Measurements from ENCODE around the gene GABRB2.

Gene GABRB2

DNA sequence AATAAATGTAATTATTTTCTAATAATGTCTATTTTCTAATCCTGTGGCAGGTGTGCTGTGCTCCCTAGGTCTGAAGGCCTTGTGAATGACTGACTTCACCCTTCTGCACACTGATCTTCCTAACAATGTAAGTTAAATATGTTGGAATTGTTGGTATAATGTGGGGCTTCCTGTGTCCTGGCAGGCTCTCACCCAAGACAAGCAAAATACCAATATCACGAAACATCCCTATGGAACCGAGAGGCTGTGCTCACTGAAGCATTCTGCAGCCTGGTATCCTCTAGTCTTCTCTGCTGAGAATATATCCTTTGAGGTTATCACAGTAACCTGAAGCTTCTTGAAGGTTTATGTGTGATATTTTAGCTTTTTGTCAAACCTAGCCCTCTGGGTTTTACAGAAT is 159.4 kb downstream of the GABRB2 start:
- DNase-seq (ENCODE audit: low read depth) = no peak

DNA sequence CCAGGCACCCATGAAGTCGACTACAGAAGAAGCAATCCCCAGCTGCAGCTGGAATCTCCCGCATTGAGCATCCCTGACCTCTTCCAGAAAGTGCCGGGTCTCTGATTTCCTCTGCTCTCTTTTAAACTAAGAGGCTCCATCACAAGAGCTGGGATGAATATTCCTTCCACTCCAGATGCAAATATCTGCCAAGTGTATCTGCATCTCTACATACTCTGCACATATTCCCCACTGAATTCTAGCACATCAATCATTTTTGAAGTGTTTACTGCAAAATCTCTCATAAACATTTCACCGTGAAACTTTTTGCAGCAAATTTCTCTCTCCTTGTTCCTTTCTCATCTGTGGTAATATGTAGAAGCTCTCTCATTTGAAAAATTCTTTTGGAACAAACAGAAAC is 161.5 kb downstream of the GABRB2 start:
- DNase-seq (ENCODE audit: low read depth) = no peak

DNA sequence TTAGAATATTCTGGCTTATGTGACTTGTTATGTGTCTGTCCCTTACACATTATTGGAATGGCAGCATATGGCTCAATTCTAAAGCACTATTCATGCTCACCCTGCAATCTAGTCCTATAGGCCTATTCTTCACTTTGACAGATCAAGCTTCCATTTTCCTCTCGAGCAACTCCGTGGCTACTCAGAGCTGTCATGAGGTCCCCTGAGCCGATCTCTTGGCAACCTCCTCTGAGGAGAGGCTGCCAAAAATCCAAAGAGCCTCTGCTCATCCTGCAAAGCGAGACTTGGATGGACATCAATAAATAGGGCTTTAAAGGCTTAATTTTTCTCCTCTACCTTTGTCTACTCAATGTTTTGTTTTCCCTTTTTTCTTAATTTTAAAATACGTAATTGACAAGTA is 163.8 kb downstream of the GABRB2 start:
- no peak for DNase-seq (ENCODE audit: low read depth)

DNA sequence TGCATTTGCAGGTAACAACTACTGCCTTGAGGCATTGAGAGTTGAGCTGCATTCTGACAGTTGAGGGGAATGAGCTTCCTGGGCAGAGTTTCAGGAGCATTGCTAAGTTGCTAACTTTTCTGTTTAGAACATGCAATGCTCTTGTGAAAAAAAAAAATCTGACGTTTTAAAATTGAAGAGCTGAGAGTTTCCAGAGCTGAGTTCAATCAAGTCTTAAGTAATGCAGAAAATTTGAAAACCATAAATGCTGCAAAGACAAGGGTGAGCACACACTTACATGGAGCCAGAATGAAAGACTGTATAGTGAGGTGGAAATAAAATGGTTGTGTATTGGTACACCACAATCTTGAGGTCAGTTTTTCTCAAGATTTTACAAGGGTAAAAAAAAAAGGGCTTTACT is 166.0 kb downstream of the GABRB2 start:
- no peak for DNase-seq (ENCODE audit: low read depth)

DNA sequence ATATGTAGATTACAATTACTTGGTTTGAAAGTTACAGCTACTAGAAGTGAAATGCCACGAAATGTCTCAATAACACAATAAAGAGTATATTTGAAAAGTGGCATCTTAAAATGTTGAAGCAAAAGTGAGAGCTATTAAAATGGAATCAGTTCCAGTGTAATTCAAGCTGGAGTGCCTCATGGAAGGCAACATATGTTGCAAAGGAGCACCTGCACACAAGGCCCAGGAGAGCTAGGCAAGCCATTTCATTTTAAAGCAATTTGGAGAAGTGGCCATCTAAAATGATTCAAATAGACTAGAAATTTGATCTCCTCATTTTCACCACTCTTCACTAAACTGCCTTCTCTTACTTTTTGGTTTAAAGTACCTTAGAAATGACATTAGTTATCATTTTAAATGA is 167.8 kb downstream of the GABRB2 start:
- DNase-seq (ENCODE audit: low read depth) = no peak

DNA sequence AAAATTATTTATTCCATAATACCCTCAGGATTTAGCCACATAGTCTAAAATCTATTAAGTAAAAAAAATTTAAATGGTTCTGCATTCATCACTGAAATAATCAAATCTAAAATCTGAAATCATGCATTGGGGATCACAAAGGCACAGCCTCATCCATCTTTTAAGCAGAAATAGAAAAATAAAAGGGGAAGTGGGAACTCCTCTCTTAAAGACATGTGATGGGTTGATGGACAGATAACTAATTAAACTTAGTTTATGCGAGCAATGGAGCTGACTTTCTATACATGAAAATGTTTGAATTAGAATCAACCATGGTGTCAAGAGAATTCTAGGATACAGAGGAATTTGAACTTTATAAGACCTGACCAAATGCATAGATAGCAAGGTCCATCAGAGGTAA is 170.5 kb downstream of the GABRB2 start:
- DNase-seq (ENCODE audit: low read depth) = no peak

DNA sequence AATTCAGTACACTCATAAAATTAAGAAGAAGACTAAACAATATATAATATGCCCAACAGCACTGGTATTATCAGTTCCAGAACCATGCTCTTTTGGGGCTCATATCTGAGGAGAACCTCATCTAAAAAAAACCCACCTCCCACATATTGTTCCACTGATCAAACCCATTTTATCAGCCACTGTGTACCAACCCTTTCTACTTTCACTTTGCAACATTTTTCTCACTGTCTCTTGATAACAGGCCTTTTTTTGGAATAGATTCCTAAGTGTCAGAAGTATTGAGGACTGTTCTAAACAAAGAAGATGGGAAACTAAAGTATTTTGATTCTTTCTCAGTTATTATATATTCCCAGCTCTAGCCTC is 173.2 kb downstream of the GABRB2 start:
- DNase-seq (ENCODE audit: low read depth) = no peak

DNA sequence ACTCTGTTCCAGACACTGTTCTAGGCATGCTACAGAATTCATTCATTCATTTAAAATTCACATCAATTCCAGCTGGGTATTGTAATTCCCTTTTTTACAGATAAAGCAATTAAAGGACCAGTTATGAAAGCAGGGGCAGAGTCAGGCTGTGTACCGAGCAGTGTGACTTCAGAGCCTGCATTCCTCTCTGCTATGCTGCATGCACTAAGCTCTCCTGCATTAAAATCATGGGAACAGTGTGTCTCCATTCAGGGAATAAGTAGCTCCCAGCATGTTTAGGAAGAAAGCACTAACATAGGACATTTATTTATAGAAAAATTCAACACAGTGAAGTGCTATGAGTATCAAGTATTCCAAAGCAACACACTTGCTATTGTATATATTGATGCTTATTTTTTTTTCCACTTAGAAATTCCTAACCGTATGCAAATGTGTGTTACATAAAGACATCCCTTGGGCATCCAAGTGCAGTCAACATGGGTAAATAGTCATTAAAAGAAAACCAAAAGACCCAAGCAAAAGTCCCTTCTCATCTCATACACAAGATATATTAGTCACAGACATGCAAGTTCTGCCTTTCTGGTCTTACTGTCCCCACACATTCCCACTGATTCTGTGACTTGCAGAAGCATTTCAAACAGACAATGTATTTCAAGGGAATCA is 173.7 kb downstream of the GABRB2 start:
- no peak for DNase-seq (ENCODE audit: low read depth)

DNA sequence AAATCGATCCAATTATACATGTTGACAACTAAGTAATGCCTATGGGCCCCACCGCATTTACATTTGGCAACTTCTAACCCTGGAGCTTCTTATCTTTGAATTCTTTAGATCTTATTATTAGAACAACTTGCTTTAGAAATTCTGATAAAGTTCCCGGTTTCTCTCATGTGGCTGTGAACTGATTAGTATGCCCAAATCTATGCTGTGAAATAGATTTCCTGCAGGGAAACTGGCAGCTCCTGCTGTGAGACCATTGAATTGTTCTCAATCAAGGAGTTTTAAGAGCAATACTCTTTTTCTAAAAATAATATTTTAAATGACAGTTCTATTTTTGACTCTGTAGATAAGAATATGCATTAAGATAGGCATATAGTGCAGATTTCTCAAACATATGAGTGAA is 177.5 kb downstream of the GABRB2 start:
- no peak for DNase-seq (ENCODE audit: low read depth)

DNA sequence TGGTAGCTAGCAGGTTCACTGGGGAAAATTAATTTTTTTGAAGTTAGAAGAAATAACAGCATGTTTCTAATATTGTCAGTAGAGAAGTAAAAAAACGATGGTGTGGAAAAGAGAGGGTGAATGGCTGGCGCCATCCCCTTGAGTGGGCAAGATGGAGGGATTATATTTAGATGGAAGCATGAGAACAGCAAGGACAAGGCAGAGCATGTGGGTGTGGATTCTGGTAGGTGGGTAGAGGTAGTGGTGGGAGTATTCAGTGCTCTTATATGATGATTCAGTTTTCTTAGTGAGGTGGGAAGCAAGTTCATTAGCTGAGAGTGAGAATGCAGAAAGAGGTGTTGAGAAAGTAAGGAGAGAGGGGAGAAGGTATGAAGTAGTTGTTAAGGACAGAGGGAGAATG is 188.1 kb downstream of the GABRB2 start:
- no peak for DNase-seq (ENCODE audit: low read depth)

DNA sequence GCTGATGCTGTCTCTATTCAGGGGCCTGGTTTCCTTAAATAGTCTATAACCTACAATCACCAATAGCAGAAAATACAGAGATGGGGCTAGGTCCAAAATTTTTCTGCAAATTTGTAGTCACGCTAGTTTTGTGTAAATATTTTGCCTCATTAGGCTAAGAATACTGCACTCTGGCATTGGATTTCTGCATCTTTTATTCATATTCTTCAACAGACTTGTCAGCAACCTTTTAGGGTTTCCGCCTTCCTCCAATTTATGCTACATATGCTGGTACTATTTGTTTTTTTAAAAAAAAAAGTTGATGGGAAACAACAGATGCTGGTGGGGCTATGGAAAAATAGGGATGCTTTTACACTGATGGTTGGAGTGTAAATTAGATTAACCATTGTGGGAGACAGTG is 202.3 kb downstream of the GABRB2 start:
- DNase-seq (ENCODE audit: low read depth) = no peak

DNA sequence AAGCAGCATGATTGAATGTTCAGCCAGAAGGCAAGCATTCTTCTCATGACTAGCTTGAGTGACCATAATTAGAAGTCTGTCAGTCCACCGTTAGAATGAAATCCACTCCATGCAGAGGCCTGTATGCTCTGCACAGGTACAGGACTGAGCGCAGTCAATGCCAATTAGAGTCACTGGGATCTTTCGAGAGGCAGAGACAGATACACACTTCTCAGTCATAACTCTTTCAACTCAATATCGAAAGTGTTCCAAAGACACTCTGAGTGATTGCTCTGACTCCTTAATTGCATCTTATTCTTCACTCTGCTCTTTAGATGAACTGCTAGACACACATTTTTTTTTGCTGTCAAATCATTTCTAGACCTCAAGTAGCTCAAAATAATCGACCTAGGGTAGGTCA is 203.6 kb downstream of the GABRB2 start:
- no peak for DNase-seq (ENCODE audit: low read depth)

DNA sequence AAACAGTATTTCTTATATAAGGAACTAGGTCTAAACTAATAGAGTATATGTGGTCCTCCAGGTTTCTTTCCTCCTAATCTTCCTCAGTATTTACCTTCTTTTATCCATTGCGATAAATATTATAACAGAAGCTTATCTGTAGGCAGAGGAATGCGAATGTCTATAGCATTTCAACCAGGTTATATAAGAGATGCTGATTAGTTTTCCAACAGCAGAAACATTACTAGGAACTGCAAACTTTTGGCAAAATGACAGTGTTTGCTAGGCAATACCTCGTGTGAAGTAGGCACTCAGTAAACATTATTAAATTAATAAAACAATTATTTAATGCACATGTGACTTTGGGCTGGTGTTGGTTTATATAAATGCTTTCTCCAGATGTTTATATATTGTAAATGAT is 206.5 kb downstream of the GABRB2 start:
- DNase-seq (ENCODE audit: low read depth) = no peak

DNA sequence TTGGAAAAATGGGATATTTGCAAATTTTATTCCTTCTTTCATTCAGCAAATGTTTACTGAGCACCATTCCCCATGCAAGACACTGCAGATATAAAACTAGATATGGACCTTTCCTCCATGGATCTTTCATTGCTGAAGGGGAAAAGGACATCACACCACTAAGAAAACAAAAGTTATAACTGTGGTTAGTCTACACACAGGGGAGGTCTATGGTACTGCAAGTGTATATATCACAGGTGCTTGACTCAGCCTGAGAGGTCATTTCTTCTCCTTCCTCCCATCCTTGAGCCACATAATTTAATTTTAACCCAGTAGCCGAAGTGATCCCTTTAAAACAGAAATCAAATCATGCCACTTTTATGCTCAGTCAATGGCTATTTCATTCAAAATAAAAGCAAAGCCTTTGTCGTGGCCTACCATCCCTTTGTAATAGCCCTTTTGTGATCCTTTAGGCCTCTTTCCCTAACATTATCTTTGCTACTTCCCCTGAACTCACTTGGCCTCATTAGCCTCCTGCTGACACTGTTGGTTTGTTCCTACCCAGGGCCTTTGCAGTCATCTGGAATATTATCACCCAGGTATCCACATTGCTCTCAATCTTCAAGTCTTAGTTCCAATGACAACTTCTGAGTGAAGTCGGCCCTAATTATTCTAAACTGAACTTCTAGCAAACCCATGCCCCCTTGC is 213.2 kb downstream of the GABRB2 start:
- no peak for DNase-seq (ENCODE audit: low read depth)

DNA sequence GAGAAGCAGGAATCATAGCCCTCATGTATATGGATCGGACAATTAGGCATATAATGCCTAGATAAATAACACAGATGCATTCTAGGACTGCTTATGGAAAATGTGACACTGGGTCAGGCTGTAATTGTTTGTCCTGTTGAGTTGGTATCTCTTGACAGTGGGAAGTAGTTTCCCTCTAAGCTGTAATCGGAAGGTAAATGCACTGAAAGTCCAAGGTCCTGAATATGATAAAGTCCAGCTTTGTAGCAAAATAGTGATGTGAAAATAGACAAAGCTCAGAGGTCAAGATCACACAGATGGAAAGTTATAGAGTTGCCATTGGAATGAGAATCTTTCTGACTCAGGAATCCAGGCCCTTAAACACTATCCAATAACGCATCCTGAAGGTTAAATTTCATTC is 214.2 kb downstream of the GABRB2 start:
- DNase-seq (ENCODE audit: low read depth) = no peak

DNA sequence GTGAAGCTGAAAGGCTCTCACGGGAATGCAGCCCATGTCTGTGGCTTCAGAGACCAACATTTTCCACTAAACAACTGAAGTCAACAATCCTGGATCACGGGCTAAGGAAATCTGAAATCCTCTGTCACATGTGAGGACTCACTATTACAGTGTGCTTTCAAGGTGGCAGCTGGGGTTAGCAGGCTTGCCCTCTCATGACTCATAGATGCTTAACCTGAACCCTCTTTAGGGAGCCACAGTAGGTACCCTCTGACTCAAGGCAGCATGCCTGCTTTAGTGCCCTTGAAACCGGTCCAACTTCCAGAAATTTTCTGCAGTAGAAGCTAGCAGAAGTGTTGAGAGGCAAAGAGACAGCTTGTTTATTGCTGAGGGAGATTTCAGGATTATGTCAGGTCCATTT is 232.5 kb downstream of the GABRB2 start:
- no peak for DNase-seq (ENCODE audit: low read depth)

DNA sequence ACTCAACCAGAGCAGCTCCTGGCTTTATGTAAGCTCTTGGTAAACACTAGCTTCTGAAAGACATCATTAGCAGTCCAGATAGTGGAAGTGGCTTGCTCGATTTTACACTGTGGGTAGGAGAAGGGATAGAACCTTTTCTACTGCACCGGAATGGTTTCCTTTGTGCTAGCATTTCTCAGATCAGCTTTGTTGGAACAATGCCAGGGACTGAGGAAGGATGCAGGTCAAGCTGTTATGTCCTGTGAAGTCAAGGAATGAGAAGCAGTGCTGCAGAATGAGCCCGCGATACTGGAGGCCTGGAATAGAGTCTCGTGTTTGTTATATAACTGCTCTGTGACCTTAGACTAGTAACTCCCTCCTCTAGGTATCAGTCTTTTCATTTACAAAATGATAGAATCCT is 233.6 kb downstream of the GABRB2 start:
- DNase-seq (ENCODE audit: low read depth) = no peak

DNA sequence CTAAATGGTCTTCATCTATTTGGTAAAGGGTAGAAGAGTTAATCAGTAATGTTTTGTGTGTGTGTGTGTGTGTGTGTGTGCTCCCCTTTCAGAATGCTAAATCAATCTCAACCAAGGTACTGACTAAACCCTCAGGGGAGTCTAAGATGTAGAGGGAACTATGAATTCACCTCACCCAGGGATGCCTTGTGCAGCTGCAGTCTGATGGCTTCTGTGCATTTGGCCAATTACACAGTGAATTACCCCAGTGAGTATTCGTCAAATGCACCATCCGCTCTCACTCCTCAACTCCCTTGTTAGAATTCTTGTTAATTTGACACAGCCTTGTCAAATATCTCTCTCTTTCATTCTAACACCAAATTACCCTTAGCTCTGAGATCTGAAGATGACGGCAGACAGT is 234.6 kb downstream of the GABRB2 start:
- no peak for DNase-seq (ENCODE audit: low read depth)

DNA sequence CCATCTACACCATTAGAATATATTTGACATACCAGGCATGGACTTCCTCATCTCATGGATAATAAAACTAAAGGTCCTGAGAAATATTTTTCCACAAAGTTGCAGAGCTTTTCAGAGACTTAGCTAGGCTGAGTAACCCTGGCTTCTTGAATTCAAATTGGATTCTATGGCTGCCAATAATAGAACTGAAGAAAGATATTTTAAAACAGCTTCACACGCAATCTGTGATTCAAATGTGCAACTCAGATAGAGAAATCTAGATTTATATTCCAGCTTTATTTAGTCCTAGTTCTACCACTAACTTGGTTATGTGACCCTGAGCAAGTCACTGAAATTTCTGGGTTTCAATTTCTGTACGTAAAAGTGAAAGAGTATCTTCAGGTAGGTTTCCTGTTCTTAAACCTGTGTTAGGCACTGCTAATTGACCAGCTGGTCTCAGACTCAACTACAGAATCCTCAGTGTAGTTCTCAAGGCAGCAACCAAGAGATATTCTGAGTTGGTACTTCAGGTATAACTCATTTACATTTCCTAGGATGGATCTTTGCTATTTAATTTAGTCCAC is 235.3 kb downstream of the GABRB2 start:
- DNase-seq (ENCODE audit: low read depth) = no peak

DNA sequence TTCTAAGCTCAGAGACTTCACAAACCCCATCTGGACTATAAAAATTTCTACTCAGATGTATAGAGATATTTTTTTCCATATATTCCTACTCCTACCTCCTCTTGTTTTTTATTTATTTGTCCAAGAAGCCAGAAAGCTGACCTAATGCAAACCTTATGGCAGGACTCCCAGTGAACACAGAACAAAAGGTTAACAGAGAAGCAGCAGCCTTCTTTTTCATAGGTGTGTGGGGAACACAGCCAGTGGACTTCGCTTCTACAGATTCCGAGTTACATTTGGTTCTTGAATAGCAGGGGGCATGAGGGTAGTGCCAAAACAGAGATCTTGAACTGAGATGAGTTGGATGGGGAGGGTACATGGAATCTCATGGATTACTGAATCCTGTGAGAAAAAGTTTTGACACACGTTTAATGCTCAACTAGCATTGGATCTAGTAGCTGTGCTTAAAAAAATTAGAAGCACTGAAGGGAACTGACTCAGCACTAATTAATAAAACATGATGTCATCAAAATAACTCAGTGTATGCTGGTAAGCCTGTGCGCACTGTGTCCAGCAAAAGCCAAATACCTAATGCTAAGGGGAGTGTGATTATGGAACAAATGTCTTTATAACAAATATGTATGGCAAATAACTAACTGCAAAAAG is 240.1 kb downstream of the GABRB2 start:
- no peak for DNase-seq (ENCODE audit: low read depth)

DNA sequence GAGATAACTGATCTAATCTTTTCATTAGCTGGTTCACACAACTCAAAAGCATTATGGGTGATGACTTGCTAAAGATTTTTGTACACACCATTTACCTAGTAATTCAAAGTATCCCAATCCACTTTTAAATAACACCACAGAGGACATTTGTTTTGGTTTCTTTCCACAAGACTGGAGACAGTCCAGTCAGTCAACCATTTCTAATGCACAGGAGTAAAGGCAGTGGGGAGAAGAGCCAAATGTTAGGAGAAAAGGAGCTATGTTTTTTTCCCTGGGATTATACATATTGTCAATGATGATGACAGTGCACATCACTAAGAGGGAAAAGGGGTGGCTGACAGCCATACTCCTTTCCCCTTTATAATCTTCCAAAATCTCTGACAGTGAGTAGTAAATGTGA is 240.9 kb downstream of the GABRB2 start:
- DNase-seq (ENCODE audit: low read depth) = no peak

DNA sequence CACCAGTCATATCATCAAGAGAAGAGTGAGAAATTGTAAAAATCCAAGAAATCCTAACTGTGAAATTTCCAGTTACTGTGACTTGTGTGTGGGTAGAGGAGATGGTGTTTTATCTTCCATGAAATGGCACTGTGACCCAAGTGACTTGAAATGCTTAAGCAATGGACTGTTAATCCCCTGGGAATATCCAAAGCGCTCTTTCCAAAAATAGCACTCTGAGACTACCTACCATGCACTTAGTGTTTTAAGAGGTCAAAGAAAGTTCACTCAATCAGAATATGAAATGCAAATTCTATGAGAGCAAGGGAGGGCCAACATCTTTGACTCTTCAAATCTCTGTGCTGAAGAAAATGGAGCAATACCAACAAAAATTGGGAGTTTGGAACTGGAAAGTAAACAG is 244.0 kb downstream of the GABRB2 start:
- no peak for DNase-seq (ENCODE audit: low read depth)

DNA sequence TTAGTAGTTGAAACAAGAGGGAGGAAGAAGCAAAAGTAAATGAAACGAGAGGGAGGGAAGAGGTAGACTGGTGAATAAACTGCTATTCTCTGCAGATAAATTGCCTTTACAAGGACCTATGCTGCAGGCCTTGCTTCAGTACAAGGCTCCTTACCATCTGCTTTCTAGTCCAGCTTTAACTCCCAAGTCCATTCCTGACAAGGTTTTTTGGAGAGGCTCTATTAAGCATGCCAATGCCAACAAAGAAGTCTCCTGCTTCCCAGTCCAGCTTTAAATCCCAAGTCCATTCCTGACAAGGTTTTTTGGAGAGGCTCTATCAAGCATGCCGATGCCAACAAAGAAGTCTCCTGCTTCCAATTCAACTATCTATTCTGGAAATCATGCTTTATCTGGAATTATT is 244.9 kb downstream of the GABRB2 start:
- no peak for DNase-seq (ENCODE audit: low read depth)

DNA sequence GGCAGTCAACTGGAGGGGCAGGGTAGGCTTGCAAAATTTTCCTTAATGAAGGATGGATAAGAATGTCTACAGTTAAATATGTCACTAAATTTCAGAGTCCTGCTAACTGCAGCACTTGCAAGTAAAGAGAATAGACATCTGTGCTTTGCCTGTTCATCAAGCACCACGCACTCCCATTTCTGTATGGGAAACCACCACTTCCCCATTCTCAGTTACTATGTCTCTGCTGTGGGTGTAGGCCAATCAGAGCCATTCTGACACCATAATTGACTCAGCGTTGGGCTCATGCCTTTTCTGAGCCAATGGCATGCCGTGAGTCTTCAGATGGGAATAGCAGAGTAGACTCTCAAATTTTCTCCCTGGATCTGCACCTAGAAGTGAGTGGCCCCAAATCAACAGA is 247.5 kb downstream of the GABRB2 start:
- DNase-seq (ENCODE audit: low read depth) = no peak

Measured in activated gamma-delta T cell treated with anti-CD3 and anti-CD28 coated beads, Interleukin-2, amount 50 U/mL, for 16 hours (primary cell).